HepG2 (cell line): ENCODE data around the gene HSD11B1. TPM values are rescaled to one million over a fixed set of nuclear protein-coding genes. Genes with fewer than 3 reads are reported as not detected.

Experiments
- polyA plus RNA-seq, 8 experiments: library from polyadenylated mRNA; depleted of rRNA in 3 of 8; stranded (reverse) in 7 of 8; unstranded in 1 of 8; fragments of >200 nt; fragmentation: Illumina TruSeq in 4 of 8; extraction: Trizol in 4 of 8; gene quantifications; 2 replicates each; pipeline versions ENCODE4 v1.2.1 to v1.2.3, GENCODE V29; 2011 to 2016; ENCODE audit warnings: low read depth in 4 of 8, missing spikeins in 1 of 8, mixed read lengths in 1 of 8; ENCODE audit not compliant: insufficient read depth in 1 of 8
- total RNA-seq, 5 experiments: library from RNA; depleted of rRNA; stranded (reverse); fragments of >200 nt; fragmentation: Illumina TruSeq; extraction: Trizol; gene quantifications; 2 replicates each; pipeline ENCODE4 v1.2.3, GENCODE V29; 2016; ENCODE audit warnings: low read depth in 1 of 5

The HSD11B1 gene
- total and polyA plus RNA-seq, 2 of the 13 experiments (the other 11 are each of a cell fraction or from before 2014, with no cell fraction given): not detected

Other genes with a start within 250 kb of the HSD11B1 start
- gene CAMK1G, start 121.1 kb upstream of the HSD11B1 start, total RNA-seq (2016; rRNA removed; fragmentation: Illumina TruSeq; extraction: Trizol): not detected in 2 replicates
- not detected in 2 replicates for gene CAMK1G, start 121.1 kb upstream of the HSD11B1 start, polyA plus RNA-seq (2011; rRNA removed)
- gene LAMB3, start 52.4 kb upstream of the HSD11B1 start, total RNA-seq (2016; rRNA removed; fragmentation: Illumina TruSeq; extraction: Trizol): 0.10 and 0.24 TPM in 2 replicates
- 0.18 TPM in 2 replicates for gene LAMB3, start 52.4 kb upstream of the HSD11B1 start, polyA plus RNA-seq (2011; rRNA removed)
- not detected in 2 replicates for gene G0S2, start 29.4 kb upstream of the HSD11B1 start, total RNA-seq (2016; rRNA removed; fragmentation: Illumina TruSeq; extraction: Trizol)
- gene G0S2, start 29.4 kb upstream of the HSD11B1 start, polyA plus RNA-seq (2011; rRNA removed): not detected in 2 replicates
- gene TRAF3IP3, start 51.2 kb downstream of the HSD11B1 start, total RNA-seq (2016; rRNA removed; fragmentation: Illumina TruSeq; extraction: Trizol): not detected in 2 replicates
- gene TRAF3IP3, start 51.2 kb downstream of the HSD11B1 start, polyA plus RNA-seq (2011; rRNA removed): not detected in 2 replicates
- gene C1orf74, start 79.7 kb downstream of the HSD11B1 start, total RNA-seq (2016; rRNA removed; fragmentation: Illumina TruSeq; extraction: Trizol): 0.71 and 0.98 TPM in 2 replicates
- 0.33 and 0.40 TPM in 2 replicates for gene C1orf74, start 79.7 kb downstream of the HSD11B1 start, polyA plus RNA-seq (2011; rRNA removed)
- gene IRF6, start 101.3 kb downstream of the HSD11B1 start, total RNA-seq (2016; rRNA removed; fragmentation: Illumina TruSeq; extraction: Trizol): 0.02 TPM in 1 of 2 replicates, not detected in the other
- gene IRF6, start 101.3 kb downstream of the HSD11B1 start, polyA plus RNA-seq (2011; rRNA removed): 0.05 TPM in 1 of 2 replicates, not detected in the other
- 5.7 and 6.6 TPM in 2 replicates for gene UTP25, start 123.1 kb downstream of the HSD11B1 start, total RNA-seq (2016; rRNA removed; fragmentation: Illumina TruSeq; extraction: Trizol)
- gene UTP25, start 123.1 kb downstream of the HSD11B1 start, polyA plus RNA-seq (2011; rRNA removed): 4.4 and 4.8 TPM in 2 replicates
- not detected in 2 replicates for gene SYT14, start 233.4 kb downstream of the HSD11B1 start, total RNA-seq (2016; rRNA removed; fragmentation: Illumina TruSeq; extraction: Trizol)
- gene SYT14, start 233.4 kb downstream of the HSD11B1 start, polyA plus RNA-seq (2011; rRNA removed): not detected in 2 replicates